B cell (primary cell): ENCODE results near the gene CHRNG. TPM values are rescaled to one million over a fixed set of nuclear protein-coding genes. Genes with fewer than 3 reads are reported as not detected.

Source experiments
- ATAC-seq: fragments of 200-7000 bp; cut with Tn5 transposase; one replicate; pipeline ENCODE4 v1.10.0; 2021; ENCODE audit warnings: low read depth, mild to moderate bottlenecking, moderate number of reproducible peaks, moderate library complexity
- CTCF ChIA-PET: fragments of 350-600 bp; sonication (Branson Sonifier 250); formaldehyde crosslinking; loops from one replicate; lab custom pipeline; 2021; ENCODE audit warnings: antibody characterized with exemption, inconsistent platforms; lab: Charles Lee
- POLR2A ChIA-PET: fragments of 350-600 bp; sonication (Branson Sonifier 250); formaldehyde crosslinking; loops from one replicate; lab custom pipeline; 2021; ENCODE audit warnings: antibody characterized with exemption; lab: Charles Lee
- DNase-seq: peaks from one replicate; pipeline ENCODE4 v3.0.0; 2013
- H2AFZ ChIP-seq: 2 replicates; pipeline ENCODE4 v1.6.1; 2012; ENCODE audit warnings: mild to moderate bottlenecking, low read depth, low read length; ENCODE audit not compliant: insufficient read depth, poor library complexity, severe bottlenecking
- H3K27ac ChIP-seq, 2 donors: 1 replicate in 1 of 2; 2 replicates in 1 of 2; pipeline ENCODE4 v1.5.1; 2012 to 2013; ENCODE audit warnings: low read length in 2 of 2, mild to moderate bottlenecking in 2 of 2, moderate library complexity in 1 of 2
- H3K27me3 ChIP-seq, 4 experiments: fragments of 200-600 bp in 1 of 4; sonication (generic) in 1 of 4; replicated peaks in 1 of 4; 1 replicate in 2 of 4; 2 replicates in 2 of 4; pipeline versions ENCODE4 v1.6.1 to v1.7.0; 2013 to 2016; ENCODE audit warnings: low read length in 3 of 4, mild to moderate bottlenecking in 2 of 4, mixed read lengths in 1 of 4, moderate library complexity in 1 of 4; ENCODE audit not compliant: insufficient read depth in 4 of 4, control insufficient read depth in 3 of 4; ENCODE audit errors: control extremely low read depth in 1 of 4
- H3K36me3 ChIP-seq, 2 experiments: replicated peaks in 1 of 2; 1 replicate in 1 of 2; 2 replicates in 1 of 2; pipeline versions ENCODE4 v1.6.1 to v1.7.1; 2013; ENCODE audit warnings: low read length in 1 of 2; ENCODE audit not compliant: insufficient read depth in 2 of 2, control insufficient read depth in 1 of 2; ENCODE audit errors: control extremely low read depth in 1 of 2, extremely low read depth in 1 of 2
- H3K4me1 ChIP-seq, 2 donors: fragments of 200-600 bp in 1 of 2; sonication (generic) in 1 of 2; 1 replicate in 1 of 2; 2 replicates in 1 of 2; pipeline versions ENCODE4 v1.5.1 to v1.6.1; 2013 to 2017; ENCODE audit warnings: low read length in 2 of 2; ENCODE audit not compliant: control insufficient read depth in 2 of 2, insufficient read depth in 2 of 2
- H3K4me2 ChIP-seq: replicated peaks from 2 replicates; pipeline ENCODE3; 2012; ENCODE audit warnings: mild to moderate bottlenecking, low read depth, low read length; ENCODE audit not compliant: poor library complexity, severe bottlenecking
- H3K4me3 ChIP-seq, 5 experiments: fragments of 200-600 bp in 1 of 5; sonication (generic) in 1 of 5; 1 replicate in 3 of 5; 2 replicates in 2 of 5; pipeline versions ENCODE4 v1.5.1 to v1.7.0; 2011 to 2016; ENCODE audit warnings: low read length in 4 of 5, mild to moderate bottlenecking in 4 of 5, low read depth in 2 of 5, control low read depth in 1 of 5, moderate library complexity in 1 of 5; ENCODE audit not compliant: insufficient read depth in 1 of 5; ENCODE audit errors: control extremely low read depth in 1 of 5, extremely low read depth in 1 of 5
- H3K79me2 ChIP-seq: fragments of 200-600 bp; sonication (generic); one replicate; pipeline ENCODE4 v1.6.0; 2016; ENCODE audit warnings: low read length; ENCODE audit not compliant: control insufficient read depth, insufficient read depth
- H3K9ac ChIP-seq: fragments of 200-600 bp; sonication (generic); 2 replicates; pipeline ENCODE4 v1.6.1; 2017; ENCODE audit warnings: mild to moderate bottlenecking, low read length, moderate library complexity
- H3K9me3 ChIP-seq, 3 donors: one replicate each; pipeline versions ENCODE4 v1.6.1 to v1.7.1; 2013; ENCODE audit warnings: low read length in 2 of 3; ENCODE audit not compliant: control insufficient read depth in 2 of 3, insufficient read depth in 1 of 3; ENCODE audit errors: control extremely low read depth in 1 of 3
- H4K20me1 ChIP-seq: 2 replicates; pipeline ENCODE4 v1.6.0; 2012; ENCODE audit warnings: mild to moderate bottlenecking, low read length; ENCODE audit not compliant: insufficient read depth, control insufficient read depth, poor library complexity, severe bottlenecking
- H3K27ac Mint-ChIP-seq: one replicate; pipeline ENCODE4 v1.8.0; 2021; ENCODE audit warnings: mixed read lengths
- H3K27me3 Mint-ChIP-seq: one replicate; pipeline ENCODE4 v1.8.0; 2021; ENCODE audit warnings: mixed read lengths
- H3K4me1 Mint-ChIP-seq: one replicate; pipeline ENCODE4 v1.8.0; 2021; ENCODE audit warnings: mixed read lengths
- H3K4me3 Mint-ChIP-seq: one replicate; pipeline ENCODE4 v1.8.0; 2021; ENCODE audit warnings: mixed read lengths
- H3K9me3 Mint-ChIP-seq: one replicate; pipeline ENCODE4 v1.8.0; 2022; ENCODE audit warnings: mixed read lengths; ENCODE audit not compliant: insufficient read depth
- EZH2 ChIP-seq: IDR thresholded peaks from 2 replicates; pipeline ENCODE4 v1.6.1; 2012; ENCODE audit warnings: borderline replicate concordance, low read depth, mild to moderate bottlenecking, moderate library complexity, low read length; ENCODE audit not compliant: insufficient read depth, poor library complexity, severe bottlenecking
- WGBS: methylation state at CpG from one replicate; pipeline ENCODE4 v1.1.5; 2013; ENCODE audit warnings: missing lambda C conversion rate; ENCODE audit not compliant: insufficient coverage; 5-methylcytosine and 5-hydroxymethylcytosine counted together
- intact Hi-C: fragments of 100-400 bp; cut with micrococcal nuclease; formaldehyde crosslinking; loops from one replicate; pipeline ENCODE4 v1.10.0; 2022
- polyA plus RNA-seq: library from polyadenylated mRNA; depleted of rRNA; stranded (reverse); fragments of >200 nt; gene quantifications from 2 replicates; pipeline ENCODE4 v1.2.3, GENCODE V29; 2012
- total RNA-seq, 2 donors: library from RNA; stranded (reverse); fragments of 120-200 nt in 1 of 2; gene quantifications; 1 replicate in 1 of 2; 2 replicates in 1 of 2; pipeline versions ENCODE4 v1.2.3 to v1.2.4, GENCODE V29; 2013 to 2022
- TF ChIP-seq, protein P1 (sequence below): fragments of 200-600 bp; IDR thresholded peaks from one replicate; pipeline ENCODE4 v1.8.0; 2022; ENCODE audit warnings: antibody characterized with exemption, mild to moderate bottlenecking

The CHRNG gene
- total and polyA plus RNA-seq, 2 donors (not counting 1 experiment from before 2014, with no cell fraction given), result not detected

DNA sequence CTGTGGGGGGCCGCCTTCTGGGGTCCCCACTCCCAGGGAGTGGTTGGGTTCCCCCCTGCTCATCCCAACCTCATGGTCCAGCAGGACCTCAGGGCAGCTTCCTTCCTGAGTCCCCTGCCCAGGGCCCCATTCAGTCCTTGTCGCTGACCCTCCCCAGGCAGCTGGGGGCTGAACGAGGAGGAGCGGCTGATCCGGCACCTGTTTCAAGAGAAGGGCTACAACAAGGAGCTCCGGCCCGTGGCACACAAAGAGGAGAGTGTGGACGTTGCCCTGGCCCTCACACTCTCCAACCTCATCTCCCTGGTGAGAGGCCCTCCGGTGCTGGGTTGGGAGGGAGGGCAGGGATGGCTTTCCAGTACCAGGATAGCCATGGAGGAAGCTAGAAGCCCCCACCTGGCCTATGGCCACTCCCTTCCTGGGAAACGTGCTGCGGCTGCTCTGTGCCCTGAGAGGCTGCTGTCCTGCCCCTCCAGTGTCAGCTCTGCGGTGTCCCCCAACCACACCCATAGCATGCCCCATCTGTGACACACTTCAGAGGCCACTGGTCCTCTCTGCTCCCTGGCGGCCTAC lies 13.0 kb upstream of the CHRNG start:
- H3K4me1 ChIP-seq, result peaks cover 28 to 30% of the 10 kb centered on the region in 2 donors
- POLR2A ChIA-PET, result no interaction called here
- no peak overlapping the region for H3K27ac Mint-ChIP-seq
- no peak overlapping the region for H3K4me3 ChIP-seq
- peaks cover 0 to 40% (median 19%) of the 10 kb centered on the region in 4 experiments for H3K27me3 ChIP-seq
- DNase-seq (no peak), ATAC-seq (no peak)
- peaks cover 41% of the 10 kb centered on the region for H3K27me3 Mint-ChIP-seq
- H3K27ac ChIP-seq, result no peak overlapping the region
- CTCF ChIA-PET, result interaction anchor here (0.6 kb wide), 1 partner anchor 648 kb away, joined by 5 read pairs; no protein-coding TSS in a partner anchor
- H3K4me1 Mint-ChIP-seq, result peaks cover 16% of the 10 kb centered on the region
- intact Hi-C loops, result no loop called here
- no peaks in the 10 kb centered on the region for H3K36me3 ChIP-seq
- no peaks in the 10 kb centered on the region for H3K79me2 ChIP-seq
- H3K9me3 Mint-ChIP-seq, result no peaks in the 10 kb centered on the region
- no peak for TF ChIP-seq EZH2
- TF ChIP-seq, protein P1, sequence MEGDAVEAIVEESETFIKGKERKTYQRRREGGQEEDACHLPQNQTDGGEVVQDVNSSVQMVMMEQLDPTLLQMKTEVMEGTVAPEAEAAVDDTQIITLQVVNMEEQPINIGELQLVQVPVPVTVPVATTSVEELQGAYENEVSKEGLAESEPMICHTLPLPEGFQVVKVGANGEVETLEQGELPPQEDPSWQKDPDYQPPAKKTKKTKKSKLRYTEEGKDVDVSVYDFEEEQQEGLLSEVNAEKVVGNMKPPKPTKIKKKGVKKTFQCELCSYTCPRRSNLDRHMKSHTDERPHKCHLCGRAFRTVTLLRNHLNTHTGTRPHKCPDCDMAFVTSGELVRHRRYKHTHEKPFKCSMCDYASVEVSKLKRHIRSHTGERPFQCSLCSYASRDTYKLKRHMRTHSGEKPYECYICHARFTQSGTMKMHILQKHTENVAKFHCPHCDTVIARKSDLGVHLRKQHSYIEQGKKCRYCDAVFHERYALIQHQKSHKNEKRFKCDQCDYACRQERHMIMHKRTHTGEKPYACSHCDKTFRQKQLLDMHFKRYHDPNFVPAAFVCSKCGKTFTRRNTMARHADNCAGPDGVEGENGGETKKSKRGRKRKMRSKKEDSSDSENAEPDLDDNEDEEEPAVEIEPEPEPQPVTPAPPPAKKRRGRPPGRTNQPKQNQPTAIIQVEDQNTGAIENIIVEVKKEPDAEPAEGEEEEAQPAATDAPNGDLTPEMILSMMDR, result no peak
- no peak overlapping the region for H3K4me2 ChIP-seq
- no peak overlapping the region for H2AFZ ChIP-seq
- H3K9me3 ChIP-seq, result peaks cover 0 to 13% (median 0%) of the 10 kb centered on the region in 3 donors
- H3K4me3 Mint-ChIP-seq, result no peak overlapping the region
- no peak overlapping the region for H3K9ac ChIP-seq
- H4K20me1 ChIP-seq, result no peaks in the 10 kb centered on the region
- WGBS, result 81% methylated on average over 8 of the region's 13 CpGs

DNA sequence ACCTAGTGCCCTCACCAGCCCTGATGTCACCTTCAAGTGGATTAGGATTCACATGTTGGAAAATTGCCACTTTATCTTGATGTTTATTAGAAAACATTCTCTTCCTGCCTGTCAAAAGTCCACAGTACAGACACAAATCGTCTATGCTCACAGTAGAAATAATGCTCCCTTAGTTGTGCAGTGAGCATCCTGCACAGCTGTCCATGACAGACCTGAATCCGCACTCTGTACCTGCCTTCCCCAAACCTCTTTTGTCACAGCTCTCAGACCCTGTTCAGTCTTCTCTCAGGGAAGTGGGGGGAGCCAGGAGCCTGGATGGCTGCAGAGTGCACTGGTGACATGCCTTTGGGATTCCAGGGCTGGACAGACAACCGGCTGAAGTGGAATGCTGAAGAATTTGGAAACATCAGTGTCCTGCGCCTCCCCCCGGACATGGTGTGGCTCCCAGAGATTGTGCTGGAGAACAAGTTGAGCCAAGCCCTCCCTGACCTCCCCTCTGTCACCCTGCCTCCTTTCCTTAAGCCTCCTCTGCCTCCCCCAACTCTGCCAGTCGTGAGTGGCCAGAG lies 11.5 kb upstream of the CHRNG start:
- ATAC-seq (no peak), DNase-seq (no peak)
- Histone ChIP-seq H3K27ac (no peak overlapping the region), H4K20me1 (no peaks in the 10 kb centered on the region), H3K36me3 (no peaks in the 10 kb centered on the region), H3K79me2 (no peaks in the 10 kb centered on the region), H3K27me3 (peaks cover 0 to 25% (median 14%) of the 10 kb centered on the region in 4 experiments), H3K4me3 (no peak overlapping the region), H3K4me2 (no peak overlapping the region), H3K9me3 (peaks cover 0 to 4% (median 0%) of the 10 kb centered on the region in 3 donors), H3K9ac (no peak overlapping the region), H3K4me1 (peaks cover 14 to 16% of the 10 kb centered on the region in 2 donors), H2AFZ (no peak overlapping the region)
- WGBS, result 80% methylated on average over 5 of the region's 6 CpGs
- TF ChIP-seq, protein P1, result no peak
- TF ChIP-seq EZH2, result no peak
- H3K4me1 Mint-ChIP-seq, result peaks cover 10% of the 10 kb centered on the region
- intact Hi-C loops, result no loop called here
- no peak overlapping the region for H3K27ac Mint-ChIP-seq
- H3K9me3 Mint-ChIP-seq, result no peaks in the 10 kb centered on the region
- POLR2A ChIA-PET, result no interaction called here
- no peak overlapping the region for H3K4me3 Mint-ChIP-seq
- peaks cover 40% of the 10 kb centered on the region for H3K27me3 Mint-ChIP-seq
- CTCF ChIA-PET, result no interaction called here
